Cardiac fibroblast (primary cell): ENCODE results near the gene SEMA3A.
"Not testable (repeated sequence)": the region's sequence is repeated elsewhere in the genome, so short reads cannot be mapped to it uniquely, and the experiment has no call there.

ENCODE experiments used
- DNase-seq, 2 donors: peaks; one replicate each; pipeline versions ENCODE4 v3.0.0 to v3.0.0-alpha.2; 2010; ENCODE audit warnings: low read depth in 2 of 2
- H3K4me3 ChIP-seq, 2 donors: replicated peaks in 1 of 2; 1 replicate in 1 of 2; 2 replicates in 1 of 2; pipeline ENCODE4 v1.5.1; 2011; ENCODE audit warnings: low read depth in 2 of 2, low read length in 2 of 2, mild to moderate bottlenecking in 2 of 2, moderate library complexity in 1 of 2
- CTCF ChIP-seq: IDR thresholded peaks from one replicate; pipeline ENCODE4 v1.5.1; 2011; ENCODE audit warnings: low read depth, mild to moderate bottlenecking, low read length, inconsistent platforms

The SEMA3A gene

GRCh38 chr7:84161398-84161797, 33.2 kb downstream of the SEMA3A start:
- no peak for TF ChIP-seq CTCF
- H3K4me3 ChIP-seq, result no peak overlapping the region
- DNase-seq, result no peak

GRCh38 chr7:84159435-84159834, 35.2 kb downstream of the SEMA3A start:
- TF ChIP-seq CTCF, result no peak
- DNase-seq, result no peak
- H3K4me3 ChIP-seq, result no peak overlapping the region

GRCh38 chr7:84157171-84157570, 37.4 kb downstream of the SEMA3A start:
- no peak overlapping the region for H3K4me3 ChIP-seq
- TF ChIP-seq CTCF, result no peak
- DNase-seq, result no peak

- no peak overlapping the region for H3K4me3 ChIP-seq
- no peak for DNase-seq
- TF ChIP-seq CTCF, result no peak
Measured at GRCh38 chr7:84154991-84155781, 39.4 kb downstream of the SEMA3A start.

DNA sequence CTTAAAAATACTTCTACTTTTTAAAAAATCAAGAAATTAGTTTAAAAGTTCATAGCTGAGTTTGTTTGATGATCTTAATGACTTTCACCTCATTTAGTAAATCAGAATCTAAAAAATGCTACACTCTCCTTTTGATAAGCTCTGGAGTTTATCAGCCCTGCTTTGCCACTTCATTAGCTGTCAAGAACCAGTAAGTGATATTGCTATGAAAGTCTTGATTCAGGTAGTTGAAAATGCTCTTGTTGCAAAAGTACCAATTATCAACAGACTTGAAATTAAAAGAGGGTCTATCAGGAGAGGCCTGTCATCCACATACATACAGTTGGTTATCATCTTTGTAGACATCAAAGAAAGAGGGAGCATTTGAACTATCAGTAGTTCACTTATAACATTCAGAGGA, 41.6 kb downstream of the SEMA3A start:
- TF ChIP-seq CTCF, result no peak
- no peak for DNase-seq
- no peak overlapping the region for H3K4me3 ChIP-seq

GRCh38 chr7:84150370-84150769, 44.2 kb downstream of the SEMA3A start:
- H3K4me3 ChIP-seq, DNase-seq: not testable (repeated sequence)

GRCh38 chr7:84149573-84149972, 45.0 kb downstream of the SEMA3A start:
- DNase-seq, result no peak
- no peak overlapping the region for H3K4me3 ChIP-seq
- TF ChIP-seq CTCF, result no peak
